ENCODE data around the gene APOL1. TPM values are rescaled to one million over a fixed set of nuclear protein-coding genes. Genes with fewer than 3 reads are reported as not detected.

Gene APOL1
- total RNA-seq, 1 donor from 2014 or later, result 4.7 TPM

DNA sequence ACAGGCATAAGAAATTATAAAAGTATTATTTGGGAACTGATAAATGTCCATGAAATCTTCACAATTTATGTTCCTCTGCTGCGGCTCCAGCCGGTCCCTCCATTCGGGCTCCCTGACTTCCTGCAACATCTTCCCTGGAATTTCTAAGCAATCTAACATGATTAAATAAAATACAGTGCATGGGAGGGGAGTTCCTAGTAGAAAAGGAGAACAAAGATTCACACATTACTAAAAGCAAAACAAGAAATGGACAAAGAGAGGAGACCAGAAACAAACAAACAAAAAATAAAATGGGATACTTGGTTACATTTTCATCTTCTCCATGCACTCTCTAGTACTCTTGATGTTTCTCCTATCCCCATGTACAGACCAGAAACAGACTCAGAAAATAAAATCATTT lies 42.7 kb upstream of the APOL1 start:
- no peaks in the 10 kb centered on the region for H3K36me3 ChIP-seq (ENCODE audit: control insufficient read depth in 3 of 3, insufficient read depth in 3 of 3, low read length in 3 of 3)
- H3K9ac ChIP-seq (ENCODE audit: low read depth in 1 of 3, low read length in 3 of 3), result no peak overlapping the region
- no peaks in the 10 kb centered on the region for H3K9me3 ChIP-seq (ENCODE audit: control insufficient read depth in 3 of 3, low read length in 3 of 3)
- H3K27ac ChIP-seq (ENCODE audit: low read depth, low read length), result no peak overlapping the region
- H3K4me3 ChIP-seq (ENCODE audit: low read length in 3 of 3), result no peak overlapping the region
- peaks cover 0 to 4% (median 3%) of the 10 kb centered on the region in 3 donors for H3K4me1 ChIP-seq (ENCODE audit: control insufficient read depth in 3 of 3, insufficient read depth in 3 of 3, low read length in 3 of 3)
- no peaks in the 10 kb centered on the region for H3K27me3 ChIP-seq (ENCODE audit: control insufficient read depth in 3 of 3, insufficient read depth in 3 of 3, low read length in 3 of 3)

DNA sequence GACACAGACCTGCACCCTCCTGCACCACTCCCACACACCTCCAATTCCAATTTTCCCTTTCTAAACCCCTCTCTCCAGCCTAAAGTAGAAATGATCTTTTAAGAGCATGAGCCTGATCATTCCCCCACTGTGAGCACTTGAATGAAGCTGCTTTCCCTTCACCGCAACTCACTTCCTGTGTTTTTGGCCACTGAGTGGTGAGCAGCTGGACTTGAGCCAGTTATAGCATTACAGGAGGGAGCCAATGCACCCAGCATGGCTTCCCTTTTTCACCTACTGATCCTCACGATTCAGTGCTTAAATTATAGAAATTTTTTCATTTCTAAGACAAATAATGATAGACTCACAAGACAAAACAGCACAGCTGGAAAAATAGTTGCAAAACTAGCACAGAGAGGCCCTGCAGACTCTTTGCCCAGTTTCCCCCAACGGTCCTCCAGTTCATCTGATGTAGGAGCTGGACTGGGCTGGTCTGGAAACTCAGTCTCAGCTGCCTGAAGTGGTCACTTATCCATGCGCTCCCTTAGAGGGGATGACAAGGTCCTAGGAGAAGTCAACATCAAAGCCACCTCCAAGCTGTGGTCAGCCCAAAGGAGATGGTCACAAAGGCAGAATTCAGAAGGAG lies 41.6 kb upstream of the APOL1 start:
- H3K27ac ChIP-seq (ENCODE audit: low read depth, low read length), result no peak overlapping the region
- no peaks in the 10 kb centered on the region for H3K36me3 ChIP-seq (ENCODE audit: control insufficient read depth in 3 of 3, insufficient read depth in 3 of 3, low read length in 3 of 3)
- no peak overlapping the region for H3K4me3 ChIP-seq (ENCODE audit: low read length in 3 of 3)
- no peaks in the 10 kb centered on the region for H3K9me3 ChIP-seq (ENCODE audit: control insufficient read depth in 3 of 3, low read length in 3 of 3)
- H3K9ac ChIP-seq (ENCODE audit: low read depth in 1 of 3, low read length in 3 of 3), result no peak overlapping the region
- peaks cover 0 to 4% (median 3%) of the 10 kb centered on the region in 3 donors for H3K4me1 ChIP-seq (ENCODE audit: control insufficient read depth in 3 of 3, insufficient read depth in 3 of 3, low read length in 3 of 3)
- no peaks in the 10 kb centered on the region for H3K27me3 ChIP-seq (ENCODE audit: control insufficient read depth in 3 of 3, insufficient read depth in 3 of 3, low read length in 3 of 3)

GRCh38 chr22:36212901-36213300 lies 40.0 kb upstream of the APOL1 start:
- Histone ChIP-seq H3K36me3 (ENCODE audit: control insufficient read depth in 3 of 3, insufficient read depth in 3 of 3, low read length in 3 of 3) (no peaks in the 10 kb centered on the region), H3K4me3 (ENCODE audit: low read length in 3 of 3) (no peak overlapping the region), H3K4me1 (ENCODE audit: control insufficient read depth in 3 of 3, insufficient read depth in 3 of 3, low read length in 3 of 3) (peaks cover 0 to 4% (median 3%) of the 10 kb centered on the region in 3 donors), H3K9me3 (ENCODE audit: control insufficient read depth in 3 of 3, low read length in 3 of 3) (no peaks in the 10 kb centered on the region), H3K27me3 (ENCODE audit: control insufficient read depth in 3 of 3, insufficient read depth in 3 of 3, low read length in 3 of 3) (no peaks in the 10 kb centered on the region), H3K27ac (ENCODE audit: low read depth, low read length) (no peak overlapping the region), H3K9ac (ENCODE audit: low read depth in 1 of 3, low read length in 3 of 3) (no peak overlapping the region)

DNA sequence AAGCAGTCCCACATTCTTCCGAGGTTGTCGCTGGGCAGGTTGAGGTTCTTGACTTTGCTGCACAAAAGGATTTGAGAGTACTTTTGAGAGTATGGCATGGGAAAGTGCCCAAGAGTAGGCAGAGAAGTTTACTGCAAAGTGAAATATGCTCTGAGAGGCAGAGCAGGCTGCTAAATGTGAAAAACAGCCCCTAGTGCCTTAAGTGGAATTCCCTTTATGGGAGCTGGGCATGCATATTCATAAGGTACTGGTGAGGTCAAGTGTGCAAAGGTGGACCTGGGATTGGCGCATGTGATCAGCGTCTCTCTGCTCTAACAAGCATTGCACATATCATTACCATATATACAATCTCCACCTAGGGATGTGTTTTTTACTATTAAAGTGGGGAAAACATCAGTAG lies 39.3 kb upstream of the APOL1 start:
- Histone ChIP-seq H3K4me1 (ENCODE audit: control insufficient read depth in 3 of 3, insufficient read depth in 3 of 3, low read length in 3 of 3) (peaks cover 0 to 4% (median 3%) of the 10 kb centered on the region in 3 donors), H3K36me3 (ENCODE audit: control insufficient read depth in 3 of 3, insufficient read depth in 3 of 3, low read length in 3 of 3) (no peaks in the 10 kb centered on the region), H3K9ac (ENCODE audit: low read depth in 1 of 3, low read length in 3 of 3) (no peak overlapping the region), H3K9me3 (ENCODE audit: control insufficient read depth in 3 of 3, low read length in 3 of 3) (no peaks in the 10 kb centered on the region), H3K4me3 (ENCODE audit: low read length in 3 of 3) (no peak overlapping the region), H3K27ac (ENCODE audit: low read depth, low read length) (no peak overlapping the region), H3K27me3 (ENCODE audit: control insufficient read depth in 3 of 3, insufficient read depth in 3 of 3, low read length in 3 of 3) (no peaks in the 10 kb centered on the region)

- H3K4me1 ChIP-seq (ENCODE audit: control insufficient read depth in 3 of 3, insufficient read depth in 3 of 3, low read length in 3 of 3), result peaks cover 0 to 9% (median 3%) of the 10 kb centered on the region in 3 donors
- H3K27me3 ChIP-seq (ENCODE audit: control insufficient read depth in 3 of 3, insufficient read depth in 3 of 3, low read length in 3 of 3), result no peaks in the 10 kb centered on the region
- H3K36me3 ChIP-seq (ENCODE audit: control insufficient read depth in 3 of 3, insufficient read depth in 3 of 3, low read length in 3 of 3), result no peaks in the 10 kb centered on the region
- H3K9me3 ChIP-seq (ENCODE audit: control insufficient read depth in 3 of 3, low read length in 3 of 3), result no peaks in the 10 kb centered on the region
- no peak overlapping the region for H3K9ac ChIP-seq (ENCODE audit: low read depth in 1 of 3, low read length in 3 of 3)
- H3K4me3 ChIP-seq (ENCODE audit: low read length in 3 of 3), result no peak overlapping the region
- no peak overlapping the region for H3K27ac ChIP-seq (ENCODE audit: low read depth, low read length)
Observed at GRCh38 chr22:36215981-36216380, 37.0 kb upstream of the APOL1 start.

- Histone ChIP-seq H3K27ac (ENCODE audit: low read depth, low read length) (no peak overlapping the region), H3K36me3 (ENCODE audit: control insufficient read depth in 3 of 3, insufficient read depth in 3 of 3, low read length in 3 of 3) (no peaks in the 10 kb centered on the region), H3K4me3 (ENCODE audit: low read length in 3 of 3) (no peak overlapping the region), H3K9me3 (ENCODE audit: control insufficient read depth in 3 of 3, low read length in 3 of 3) (no peaks in the 10 kb centered on the region), H3K4me1 (ENCODE audit: control insufficient read depth in 3 of 3, insufficient read depth in 3 of 3, low read length in 3 of 3) (peaks cover 13 to 16% (median 14%) of the 10 kb centered on the region in 3 donors), H3K27me3 (ENCODE audit: control insufficient read depth in 3 of 3, insufficient read depth in 3 of 3, low read length in 3 of 3) (no peaks in the 10 kb centered on the region), H3K9ac (ENCODE audit: low read depth in 1 of 3, low read length in 3 of 3) (no peak overlapping the region)
Observed at GRCh38 chr22:36218648-36219193, 34.2 kb upstream of the APOL1 start.

- Histone ChIP-seq H3K4me3 (ENCODE audit: low read length in 3 of 3) (peak overlapping the region in 1 of 3 donors; percentile 4), H3K9ac (ENCODE audit: low read depth in 1 of 3, low read length in 3 of 3) (no peak overlapping the region), H3K9me3 (ENCODE audit: control insufficient read depth in 3 of 3, low read length in 3 of 3) (no peaks in the 10 kb centered on the region), H3K36me3 (ENCODE audit: control insufficient read depth in 3 of 3, insufficient read depth in 3 of 3, low read length in 3 of 3) (peaks cover 0 to 4% (median 0%) of the 10 kb centered on the region in 3 donors), H3K27ac (ENCODE audit: low read depth, low read length) (no peak overlapping the region), H3K4me1 (ENCODE audit: control insufficient read depth in 3 of 3, insufficient read depth in 3 of 3, low read length in 3 of 3) (peaks cover 15 to 26% (median 21%) of the 10 kb centered on the region in 3 donors), H3K27me3 (ENCODE audit: control insufficient read depth in 3 of 3, insufficient read depth in 3 of 3, low read length in 3 of 3) (no peaks in the 10 kb centered on the region)
Observed at GRCh38 chr22:36220451-36220921, 32.4 kb upstream of the APOL1 start.

GRCh38 chr22:36221799-36222751 lies 30.9 kb upstream of the APOL1 start:
- Histone ChIP-seq H3K36me3 (ENCODE audit: control insufficient read depth in 3 of 3, insufficient read depth in 3 of 3, low read length in 3 of 3) (peaks cover 0 to 4% (median 3%) of the 10 kb centered on the region in 3 donors), H3K9me3 (ENCODE audit: control insufficient read depth in 3 of 3, low read length in 3 of 3) (no peaks in the 10 kb centered on the region), H3K9ac (ENCODE audit: low read depth in 1 of 3, low read length in 3 of 3) (no peak overlapping the region), H3K4me1 (ENCODE audit: control insufficient read depth in 3 of 3, insufficient read depth in 3 of 3, low read length in 3 of 3) (peaks cover 15 to 28% (median 21%) of the 10 kb centered on the region in 3 donors), H3K27me3 (ENCODE audit: control insufficient read depth in 3 of 3, insufficient read depth in 3 of 3, low read length in 3 of 3) (no peaks in the 10 kb centered on the region), H3K27ac (ENCODE audit: low read depth, low read length) (no peak overlapping the region), H3K4me3 (ENCODE audit: low read length in 3 of 3) (no peak overlapping the region)

DNA sequence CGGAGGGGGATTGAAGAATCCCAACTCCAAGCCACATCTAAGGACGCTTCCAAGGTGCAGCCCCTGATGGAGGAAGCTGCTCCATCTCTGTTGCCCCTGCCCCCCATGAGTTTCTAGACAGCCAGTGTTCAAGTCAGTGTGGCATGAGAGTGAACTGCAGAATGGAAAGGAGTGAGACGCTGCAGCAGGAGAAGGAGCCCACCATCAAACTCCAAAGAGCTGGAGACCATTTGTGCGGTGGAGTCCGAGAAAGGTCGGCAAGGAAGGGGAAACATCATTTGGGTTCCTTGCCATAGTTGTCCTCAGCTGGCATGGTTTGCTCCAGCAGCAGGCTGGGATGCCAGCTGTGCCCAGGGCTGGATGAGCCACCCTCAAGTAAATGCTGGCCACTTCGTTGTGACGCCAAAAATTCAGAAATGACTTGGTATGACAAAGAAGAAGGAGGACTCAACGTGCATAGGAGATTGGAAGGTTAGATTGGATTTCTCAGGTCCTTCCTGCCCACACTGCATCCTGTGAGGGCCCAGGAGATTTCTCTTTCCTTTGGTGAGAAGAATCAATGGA lies 30.0 kb upstream of the APOL1 start:
- no peaks in the 10 kb centered on the region for H3K27me3 ChIP-seq (ENCODE audit: control insufficient read depth in 3 of 3, insufficient read depth in 3 of 3, low read length in 3 of 3)
- peak overlapping the region; percentile 80 for H3K27ac ChIP-seq (ENCODE audit: low read depth, low read length)
- no peak overlapping the region for H3K9ac ChIP-seq (ENCODE audit: low read depth in 1 of 3, low read length in 3 of 3)
- peaks cover 23 to 36% (median 29%) of the 10 kb centered on the region in 3 donors for H3K4me1 ChIP-seq (ENCODE audit: control insufficient read depth in 3 of 3, insufficient read depth in 3 of 3, low read length in 3 of 3)
- H3K4me3 ChIP-seq (ENCODE audit: low read length in 3 of 3), result no peak overlapping the region
- H3K9me3 ChIP-seq (ENCODE audit: control insufficient read depth in 3 of 3, low read length in 3 of 3), result no peaks in the 10 kb centered on the region
- peaks cover 7 to 11% (median 11%) of the 10 kb centered on the region in 3 donors for H3K36me3 ChIP-seq (ENCODE audit: control insufficient read depth in 3 of 3, insufficient read depth in 3 of 3, low read length in 3 of 3)
